Spleen (tissue), 13 donors: ENCODE data around the gene NHLRC3. TPM values are rescaled to one million over a fixed set of nuclear protein-coding genes. Genes with fewer than 3 reads are reported as not detected.

Experiments
- DNase-seq: peaks from one replicate; pipeline ENCODE4 v3.0.0-alpha.2; 2020
- H3K27ac ChIP-seq, 8 donors: fragments of 200-600 bp; sonication (generic) in 7 of 8; 1 replicate in 4 of 8; 2 replicates in 4 of 8; pipeline versions ENCODE4 v1.5.0 to v1.8.0; 2016 to 2021; ENCODE audit warnings: inconsistent platforms in 4 of 8, mild to moderate bottlenecking in 4 of 8, moderate library complexity in 1 of 8
- H3K27me3 ChIP-seq, 7 donors: fragments of 200-600 bp; sonication (generic) in 6 of 7; replicated peaks in 1 of 7; 1 replicate in 4 of 7; 2 replicates in 3 of 7; pipeline versions ENCODE4 v1.5.0 to v1.8.0; 2016 to 2021; ENCODE audit warnings: inconsistent platforms in 3 of 7, mild to moderate bottlenecking in 1 of 7
- H3K36me3 ChIP-seq, 6 donors: fragments of 200-600 bp; sonication (generic) in 5 of 6; 1 replicate in 4 of 6; 2 replicates in 2 of 6; pipeline versions ENCODE4 v1.5.0 to v1.8.0; 2016 to 2021; ENCODE audit warnings: inconsistent platforms in 2 of 6
- H3K4me1 ChIP-seq, 6 donors: fragments of 200-600 bp; sonication (generic) in 5 of 6; 1 replicate in 3 of 6; 2 replicates in 3 of 6; pipeline versions ENCODE4 v1.5.0 to v1.8.0; 2016 to 2021; ENCODE audit warnings: inconsistent platforms in 3 of 6
- H3K4me3 ChIP-seq, 8 donors: fragments of 200-600 bp; sonication (generic) in 7 of 8; 1 replicate in 4 of 8; 2 replicates in 4 of 8; pipeline versions ENCODE4 v1.5.0 to v1.8.0; 2016 to 2021; ENCODE audit warnings: inconsistent platforms in 4 of 8, mild to moderate bottlenecking in 4 of 8, moderate library complexity in 2 of 8
- H3K9me3 ChIP-seq, 8 donors: fragments of 200-600 bp; sonication (generic) in 7 of 8; 1 replicate in 4 of 8; 2 replicates in 4 of 8; pipeline versions ENCODE4 v1.5.0 to v1.8.0; 2016 to 2021; ENCODE audit warnings: inconsistent platforms in 4 of 8
- POLR2A ChIP-seq, 3 donors: fragments of 450-650 bp; IDR thresholded peaks; one replicate each; pipeline ENCODE4 v1.5.1; 2017; ENCODE audit warnings: antibody characterized with exemption in 3 of 3, mild to moderate bottlenecking in 1 of 3
- POLR2AphosphoS5 ChIP-seq, 3 donors: sonication (generic); formaldehyde crosslinking; IDR thresholded peaks; one replicate each; pipeline ENCODE4 v1.5.1; 2017; ENCODE audit warnings: antibody characterized with exemption in 3 of 3
- WGBS, 5 donors: extraction: QIAGEN DNeasy Blood & Tissue Kit in 3 of 5; methylation state at CpG; one replicate each; pipeline versions ENCODE4 v1.1.5 to v1.1.7; 2013 to 2018; 5-methylcytosine and 5-hydroxymethylcytosine counted together
- intact Hi-C: fragments of 100-400 bp; cut with DNase I; formaldehyde crosslinking; loops from one replicate; pipeline ENCODE4 v1.15.0; 2023; ENCODE audit warnings: low total_unique reads
- long read RNA-seq, 2 donors: transcript quantifications; one replicate each; lab custom pipeline, GENCODE V29; 2026
- polyA plus RNA-seq, 3 donors: library from polyadenylated mRNA; stranded (reverse); fragments of 200-250 nt; gene quantifications; one replicate each; pipeline ENCODE4 v1.2.1, GENCODE V29; 2013
- total RNA-seq, 7 donors: library from RNA; depleted of rRNA in 3 of 7; stranded (reverse); fragments of >200 nt in 3 of 7; fragmentation: NEBNext Ultra II Directional in 4 of 7; extraction: Animal tissue kit (Norgen Biotek cat#: 25700) in 4 of 7; gene quantifications; one replicate each; pipeline versions ENCODE4 v1.1.0 to v1.2.1, GENCODE V29; 2016 to 2021
- TF ChIP-seq, protein P1 (sequence below), 11 experiments: fragments of 200-600 bp in 7 of 11; fragments of 450-650 bp in 4 of 11; sonication (generic) in 4 of 11; IDR thresholded peaks in 8 of 11; conservative IDR thresholded peaks in 3 of 11; 1 replicate in 7 of 11; 2 replicates in 4 of 11; pipeline versions ENCODE4 v1.4.0 to v1.8.0; 2016 to 2021; ENCODE audit warnings: antibody characterized with exemption in 11 of 11, inconsistent platforms in 4 of 11, mild to moderate bottlenecking in 1 of 11
- donor health status: healthy with polysubstance abuse.
- donor health status: DM: no; HTN: no; CAD: no; lungs with moderate emphysema.
- donor health status: DM: no; HTN: no; CAD: no.
- donor health status: Bipolar disorder and iron deficiency.
- donor health status: healthy.
- donor health status: DM: no; HTN: no; CAD: no.
- donor health status: DM: yes; HTN: yes; CAD: no.

NHLRC3 gene
- 10 to 100 TPM; 22.6 to 51.7 (median 38.8) TPM for total RNA-seq
- 10 to 100 TPM; 10.1 to 14.5 (median 11.2) TPM for polyA plus RNA-seq
- long read RNA-seq, donor 1, partial matches to known transcripts = 0 of 5 reads
- long read RNA-seq, donor 1, other reads (novel, unspliced or antisense) = 0 of 5 reads
- long read RNA-seq, donor 2, partial matches to known transcripts = 0 of 1 reads
- long read RNA-seq, donor 2, other reads (novel, unspliced or antisense) = 0 of 1 reads

- DNase-seq = peak; percentile 97
- WGBS, 5 donors = 0% methylated on average over 33 to 41 of the region's 41 CpGs
- Histone ChIP-seq H3K36me3 (peaks cover 0 to 10% (median 0%) of the 10 kb centered on the region in 6 donors), H3K4me3 (peak within 1 kb of the TSS; percentile 55 to 98 (median 93)), H3K27ac (peak within 1 kb of the TSS; percentile 86 to 95 (median 92)), H3K4me1 (peaks cover 31 to 85% (median 65%) of the 10 kb centered on the region in 6 donors), H3K27me3 (no peaks in the 10 kb centered on the region), H3K9me3 (no peaks in the 10 kb centered on the region)
- intact Hi-C loops = no loop called here
- TF ChIP-seq, protein P1, sequence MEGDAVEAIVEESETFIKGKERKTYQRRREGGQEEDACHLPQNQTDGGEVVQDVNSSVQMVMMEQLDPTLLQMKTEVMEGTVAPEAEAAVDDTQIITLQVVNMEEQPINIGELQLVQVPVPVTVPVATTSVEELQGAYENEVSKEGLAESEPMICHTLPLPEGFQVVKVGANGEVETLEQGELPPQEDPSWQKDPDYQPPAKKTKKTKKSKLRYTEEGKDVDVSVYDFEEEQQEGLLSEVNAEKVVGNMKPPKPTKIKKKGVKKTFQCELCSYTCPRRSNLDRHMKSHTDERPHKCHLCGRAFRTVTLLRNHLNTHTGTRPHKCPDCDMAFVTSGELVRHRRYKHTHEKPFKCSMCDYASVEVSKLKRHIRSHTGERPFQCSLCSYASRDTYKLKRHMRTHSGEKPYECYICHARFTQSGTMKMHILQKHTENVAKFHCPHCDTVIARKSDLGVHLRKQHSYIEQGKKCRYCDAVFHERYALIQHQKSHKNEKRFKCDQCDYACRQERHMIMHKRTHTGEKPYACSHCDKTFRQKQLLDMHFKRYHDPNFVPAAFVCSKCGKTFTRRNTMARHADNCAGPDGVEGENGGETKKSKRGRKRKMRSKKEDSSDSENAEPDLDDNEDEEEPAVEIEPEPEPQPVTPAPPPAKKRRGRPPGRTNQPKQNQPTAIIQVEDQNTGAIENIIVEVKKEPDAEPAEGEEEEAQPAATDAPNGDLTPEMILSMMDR (IDR thresholded peaks at IDR 0.05 in 8 of 11, conservative IDR thresholded peaks at IDR 0.05 in 3 of 11) = peak in 5 of 11 experiments; percentile 17 to 37 (median 26)
- TF ChIP-seq POLR2AphosphoS5 (IDR thresholded peaks at IDR 0.05) (peak; percentile 76 to 84 (median 83)), POLR2A (IDR thresholded peaks at IDR 0.05) (peak in 1 of 3 donors; percentile 37)
Observed at GRCh38 chr13:39037880-39038568, at the start of gene NHLRC3, which contains the start of gene PROSER1. TSS of gene NHLRC3 (plus strand) at chr13:39038456. CDS start at chr13:39038640, 184 bp downstream. TSS of gene PROSER1 (minus strand) at chr13:39038089. CDS start at chr13:39037242, 847 bp downstream.

DNA sequence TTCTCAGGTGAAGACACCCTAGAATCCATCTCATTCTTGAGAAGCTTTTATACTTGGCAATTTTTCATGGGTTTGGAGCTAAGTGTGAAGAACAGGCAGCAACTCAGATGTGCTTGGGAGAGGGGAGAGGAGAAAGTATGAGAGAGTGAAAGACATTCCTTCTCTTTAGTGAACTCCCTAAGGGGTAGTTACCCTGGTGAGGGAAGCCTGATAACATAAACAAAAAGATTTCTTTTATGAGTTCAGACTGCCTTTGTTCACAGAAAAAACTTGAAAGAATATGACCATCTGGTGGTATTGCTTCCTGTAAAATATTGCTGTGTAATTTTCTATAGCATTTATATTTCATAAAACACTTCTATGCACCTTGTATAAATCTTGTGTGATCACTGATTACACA is 47.6 kb upstream of the NHLRC3 start, which contains the start of gene STOML3:
Gene STOML3 (minus strand): TSS at position 139 of the 400 bp plus-strand sequence. CDS start 110 bp downstream, at position 29.
- intact Hi-C loops = no loop called here
- H3K27ac ChIP-seq = no peak within 1 kb of the TSS
- no peak within 1 kb of the TSS for H3K4me3 ChIP-seq
- no peaks in the 10 kb centered on the region for H3K36me3 ChIP-seq
- H3K9me3 ChIP-seq = no peaks in the 10 kb centered on the region
- no peak for TF ChIP-seq POLR2A (IDR thresholded peaks at IDR 0.05)
- TF ChIP-seq, protein P1 (IDR thresholded peaks at IDR 0.05 in 8 of 11, conservative IDR thresholded peaks at IDR 0.05 in 3 of 11) = no peak
- TF ChIP-seq POLR2AphosphoS5 (IDR thresholded peaks at IDR 0.05) = no peak
- H3K27me3 ChIP-seq = no peaks in the 10 kb centered on the region
- H3K4me1 ChIP-seq = no peaks in the 10 kb centered on the region
- DNase-seq = no peak

GRCh38 chr13:38993381-38993780 is 44.9 kb upstream of the NHLRC3 start:
- intact Hi-C loops = no loop called here
- Histone ChIP-seq H3K4me1 (no peaks in the 10 kb centered on the region), H3K27me3 (no peaks in the 10 kb centered on the region), H3K4me3 (no peak overlapping the region), H3K9me3 (no peaks in the 10 kb centered on the region), H3K36me3 (no peaks in the 10 kb centered on the region), H3K27ac (no peak overlapping the region)
- TF ChIP-seq, protein P1 (IDR thresholded peaks at IDR 0.05 in 8 of 11, conservative IDR thresholded peaks at IDR 0.05 in 3 of 11) = no peak
- TF ChIP-seq POLR2AphosphoS5 (IDR thresholded peaks at IDR 0.05) = no peak
- no peak for DNase-seq
- WGBS, 5 donors = 49 to 66% (median 65%) methylated on average over 4 of the region's 4 CpGs

- intact Hi-C loops = no loop called here
- Histone ChIP-seq H3K4me3 (no peak overlapping the region), H3K4me1 (no peaks in the 10 kb centered on the region), H3K36me3 (no peaks in the 10 kb centered on the region), H3K27ac (no peak overlapping the region), H3K9me3 (no peaks in the 10 kb centered on the region), H3K27me3 (no peaks in the 10 kb centered on the region)
- no peak for DNase-seq
- TF ChIP-seq POLR2AphosphoS5 (IDR thresholded peaks at IDR 0.05) (no peak), POLR2A (IDR thresholded peaks at IDR 0.05) (no peak)
- TF ChIP-seq, protein P1 (IDR thresholded peaks at IDR 0.05 in 8 of 11, conservative IDR thresholded peaks at IDR 0.05 in 3 of 11) = no peak
- WGBS, 5 donors = 73 to 80% (median 77%) methylated on average over 3 of the region's 3 CpGs
Observed at GRCh38 chr13:38998739-38999138, 39.5 kb upstream of the NHLRC3 start.
